DMS53 (cell line): ENCODE results near the gene MRPL10.

Source experiments
- DNase-seq: peaks from one replicate; lab custom pipeline; 2025; lab: John Stamatoyannopoulos, UW

Gene MRPL10

GRCh38 chr17:47831003-47831933 is at the start of gene MRPL10, which contains the start of gene LRRC46:
TSS of gene MRPL10 (minus strand) at chr17:47831541. CDS start at chr17:47831511, 30 bp downstream.
TSS of gene LRRC46 (plus strand) at chr17:47831670. CDS start at chr17:47831990, 320 bp downstream.
- peak; percentile 98 for DNase-seq

GRCh38 chr17:47879776-47880454 is 48.6 kb upstream of the MRPL10 start:
- DNase-seq = no peak

- DNase-seq = no peak
These were observed 47.8 kb upstream of the MRPL10 start for GRCh38 chr17:47879028-47879585.

- DNase-seq = no peak
These were observed 47.1 kb upstream of the MRPL10 start for GRCh38 chr17:47878203-47879027.

GRCh38 chr17:47877368-47878034 is 46.2 kb upstream of the MRPL10 start:
- DNase-seq = no peak

- no peak for DNase-seq
These were observed 44.0 kb upstream of the MRPL10 start for GRCh38 chr17:47875011-47875985.

- DNase-seq = no peak
These were observed 42.1 kb upstream of the MRPL10 start for GRCh38 chr17:47873200-47874090.

GRCh38 chr17:47872651-47873161 is 41.4 kb upstream of the MRPL10 start:
- no peak for DNase-seq

GRCh38 chr17:47872019-47872650 is 40.8 kb upstream of the MRPL10 start:
- no peak for DNase-seq

GRCh38 chr17:47871048-47871447 is 39.7 kb upstream of the MRPL10 start:
- DNase-seq = no peak

- no peak for DNase-seq
These were observed 38.7 kb upstream of the MRPL10 start for GRCh38 chr17:47870056-47870455.

GRCh38 chr17:47869114-47869513 is 37.8 kb upstream of the MRPL10 start:
- no peak for DNase-seq

GRCh38 chr17:47867813-47868533 is 36.6 kb upstream of the MRPL10 start:
- DNase-seq = no peak

- DNase-seq = no peak
These were observed 35.6 kb upstream of the MRPL10 start for GRCh38 chr17:47866941-47867340.

- no peak for DNase-seq
These were observed 33.5 kb upstream of the MRPL10 start for GRCh38 chr17:47864791-47865216.

- peak; percentile 36 for DNase-seq
These were observed 31.5 kb upstream of the MRPL10 start for GRCh38 chr17:47862621-47863440.

- DNase-seq = no peak
These were observed 29.0 kb upstream of the MRPL10 start for GRCh38 chr17:47860386-47860785.
